Fibroblast of upper back skin (primary cell): ENCODE measurements around the gene LAD1.
A peak's percentile ranks its signal among the peaks of the same experiment; 100 is the strongest.

Experiments used
- DNase-seq: peaks from one replicate; pipeline ENCODE4 v3.0.0-alpha.2; 2013

Gene LAD1

GRCh38 chr1:201389051-201389450 is 10.1 kb downstream of the LAD1 start:
- no peak for DNase-seq

DNA sequence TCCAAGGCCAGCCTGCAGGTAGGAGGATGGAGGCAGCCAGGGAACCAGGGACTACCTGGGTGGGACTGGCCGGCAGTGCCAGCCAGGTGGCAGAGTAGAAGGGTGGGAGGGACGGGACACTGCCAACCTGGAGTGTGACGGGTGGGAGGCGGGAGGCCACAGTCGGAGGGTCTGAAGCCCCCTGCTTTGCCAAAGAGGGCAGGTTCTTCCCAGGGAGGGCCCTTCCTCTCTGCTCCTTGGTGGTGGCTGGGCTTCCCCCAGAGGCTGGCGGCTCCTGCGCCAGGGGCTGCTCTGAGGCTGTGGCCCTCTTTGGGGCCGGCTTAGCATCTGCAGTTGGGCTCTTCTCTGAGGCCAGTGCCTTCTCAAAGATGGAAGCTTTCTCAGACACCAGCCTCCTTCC is 12.9 kb downstream of the LAD1 start:
- DNase-seq, result no peak

GRCh38 chr1:201385299-201385891 is 13.7 kb downstream of the LAD1 start:
- DNase-seq, result peak; percentile 27

DNA sequence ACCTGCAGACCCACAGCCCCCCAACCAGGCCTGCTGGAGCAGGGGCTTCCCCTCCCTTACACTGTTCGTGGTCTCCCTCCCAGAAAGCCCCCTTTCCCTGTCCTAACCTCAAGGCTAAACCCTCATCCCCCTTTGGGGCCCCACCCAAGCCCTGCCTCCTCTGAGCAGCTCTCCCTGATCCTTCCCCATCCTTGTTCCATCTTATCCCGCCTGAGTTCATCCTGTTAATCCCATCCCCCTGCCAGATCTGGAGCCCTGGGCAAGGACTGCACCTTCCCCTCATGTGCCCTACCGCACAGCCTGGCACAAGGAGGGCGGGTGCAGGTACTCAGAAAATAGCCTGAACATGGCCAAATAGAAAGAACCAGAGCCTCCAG is 14.7 kb downstream of the LAD1 start:
- no peak for DNase-seq

DNA sequence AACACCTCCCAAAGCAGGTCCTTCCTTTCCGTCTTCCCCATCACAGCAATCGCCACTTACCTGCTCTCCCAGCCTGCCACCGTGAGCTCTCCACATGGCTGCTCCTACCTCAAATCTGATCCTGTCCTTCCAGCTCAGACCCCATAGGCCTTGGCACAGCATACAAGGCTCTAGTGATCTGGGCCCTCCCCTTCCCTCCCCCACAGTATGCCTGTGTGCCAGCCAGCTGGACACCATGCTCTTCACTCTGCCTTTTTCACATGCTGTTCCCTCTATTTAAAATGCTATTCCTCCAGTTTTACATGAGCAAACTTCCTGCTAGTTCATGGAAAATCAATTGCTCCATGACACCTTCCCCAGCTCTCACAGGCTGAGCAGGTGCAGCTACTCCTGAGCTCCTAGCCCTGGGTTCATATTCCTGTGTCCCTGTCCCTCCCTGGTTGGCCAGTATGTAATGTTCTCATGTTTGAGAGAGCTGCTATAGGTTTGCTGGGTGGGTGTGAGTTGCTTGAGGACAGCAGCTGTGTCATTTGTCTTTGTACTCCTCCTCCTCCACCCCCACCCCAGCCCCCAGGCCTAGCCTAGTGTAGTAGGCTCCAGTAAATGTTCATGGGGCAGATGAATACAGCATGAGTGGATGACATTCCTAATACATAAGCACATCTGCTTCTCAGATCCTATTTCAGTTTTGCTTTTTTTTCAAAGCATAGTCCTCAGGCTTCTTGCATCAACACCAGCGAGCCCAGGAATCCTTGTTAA is 15.3 kb downstream of the LAD1 start:
- DNase-seq, result peak; percentile 93

DNA sequence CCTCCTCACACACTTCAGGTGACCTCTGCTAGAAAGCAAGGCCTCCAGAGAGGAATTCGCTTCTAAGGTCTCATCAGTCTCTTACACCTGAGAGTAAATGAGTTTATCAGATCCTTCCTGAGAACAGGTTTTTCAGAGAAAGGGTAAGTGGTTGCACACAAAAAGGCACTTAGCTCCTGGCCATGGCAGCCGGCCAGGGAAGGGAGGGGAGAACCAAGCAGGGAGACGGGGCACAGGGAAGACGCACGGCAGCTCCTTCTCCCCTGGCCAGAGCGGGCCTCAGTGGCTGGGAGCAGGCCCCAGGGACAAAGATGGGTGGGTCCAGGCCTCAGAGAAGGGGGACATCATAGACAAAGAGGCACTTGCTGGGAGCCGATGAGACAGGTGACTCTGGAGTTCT is 18.0 kb downstream of the LAD1 start:
- DNase-seq, result no peak

DNA sequence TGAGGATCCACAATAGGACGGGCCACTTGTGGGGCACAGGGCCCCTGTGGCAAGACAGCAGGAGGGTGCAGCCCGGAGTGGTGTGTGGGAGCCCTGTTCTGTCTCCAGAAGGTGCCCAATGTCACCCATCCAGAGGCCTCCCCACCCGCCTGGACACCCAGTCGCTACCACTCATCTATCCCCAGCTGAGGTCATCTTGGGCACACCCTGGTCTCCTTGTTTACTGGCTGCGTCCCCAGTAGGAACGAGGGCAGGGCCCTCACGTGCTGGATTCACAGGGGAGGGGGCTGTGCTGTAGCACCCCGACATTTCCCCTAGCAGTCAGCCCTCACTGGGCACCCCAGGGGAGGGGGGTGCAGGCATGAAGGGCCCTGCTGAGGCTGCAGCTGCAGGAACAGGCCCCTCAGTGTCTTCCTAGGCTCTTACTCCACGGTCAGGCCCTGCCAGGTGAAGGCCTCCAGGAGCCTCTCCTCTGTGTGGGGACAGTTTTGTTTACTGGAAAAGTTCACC is 19.3 kb downstream of the LAD1 start:
- DNase-seq, result no peak

DNA sequence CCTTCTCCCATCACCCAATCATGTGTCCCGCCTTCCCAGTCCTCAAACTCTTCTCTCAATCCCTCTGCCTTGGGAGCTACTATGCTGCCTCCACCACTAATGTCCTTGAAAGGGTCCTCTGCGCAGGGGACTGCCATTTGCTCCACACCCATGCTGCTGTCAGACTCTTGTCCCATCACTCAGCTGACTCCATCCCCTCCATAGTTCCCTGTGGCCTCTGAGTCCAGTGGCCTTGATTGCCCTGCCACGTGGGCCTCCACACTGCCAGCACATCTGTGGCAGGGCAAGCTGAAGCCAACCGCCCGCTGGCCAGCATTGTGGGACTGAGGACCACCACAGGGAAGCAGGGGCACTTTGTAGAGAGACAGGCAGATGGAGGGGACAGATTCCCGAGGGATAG is 20.3 kb downstream of the LAD1 start:
- DNase-seq, result no peak

- DNase-seq, result no peak
Measured at GRCh38 chr1:201377611-201378092, 21.5 kb downstream of the LAD1 start, which contains the start of gene TNNT2. TSS of gene TNNT2 (minus strand) at chr1:201377680. CDS start at chr1:201373254, 4,426 bp downstream.

- peak; percentile 52 for DNase-seq
Measured at GRCh38 chr1:201376464-201377374, 22.4 kb downstream of the LAD1 start.

DNA sequence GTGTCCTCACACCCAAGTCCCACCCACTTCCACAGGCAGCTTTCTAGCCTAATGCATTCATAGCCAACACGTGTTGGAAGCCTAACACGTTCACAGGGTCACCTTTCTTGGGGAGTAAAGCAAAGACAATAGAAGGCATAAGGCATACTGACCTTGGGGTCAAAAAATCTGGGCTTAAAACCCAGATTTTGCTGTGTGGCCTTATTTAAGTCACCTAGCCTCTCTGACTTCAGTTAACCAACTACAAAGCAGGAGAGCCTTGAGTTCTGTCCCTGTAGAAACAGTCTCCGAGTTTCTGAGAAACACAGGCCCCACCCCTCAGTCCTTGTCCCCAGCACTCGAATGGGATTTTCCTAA is 23.0 kb downstream of the LAD1 start:
- DNase-seq, result no peak

DNA sequence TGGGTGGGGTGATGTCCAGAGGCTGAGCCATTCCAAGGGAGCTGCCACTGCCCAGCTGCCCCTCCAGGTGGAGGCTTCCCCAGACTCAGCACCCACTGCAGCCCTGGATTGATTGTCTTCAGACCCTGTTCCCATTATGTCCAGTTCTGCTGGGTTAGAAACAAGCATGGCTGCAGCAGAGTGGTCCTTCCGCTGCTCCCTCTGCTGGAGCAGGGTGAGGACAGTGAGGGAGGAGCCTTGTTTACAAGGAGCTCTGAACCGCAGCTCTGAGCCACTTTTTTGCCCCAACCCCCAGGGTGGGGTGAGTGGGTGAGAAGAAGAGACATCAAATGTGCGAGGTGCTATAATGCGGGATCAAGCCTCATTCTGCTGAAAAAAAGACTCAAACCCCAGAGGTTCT is 24.0 kb downstream of the LAD1 start:
- no peak for DNase-seq

- no peak for DNase-seq
Measured at GRCh38 chr1:201374364-201374763, 24.8 kb downstream of the LAD1 start.

DNA sequence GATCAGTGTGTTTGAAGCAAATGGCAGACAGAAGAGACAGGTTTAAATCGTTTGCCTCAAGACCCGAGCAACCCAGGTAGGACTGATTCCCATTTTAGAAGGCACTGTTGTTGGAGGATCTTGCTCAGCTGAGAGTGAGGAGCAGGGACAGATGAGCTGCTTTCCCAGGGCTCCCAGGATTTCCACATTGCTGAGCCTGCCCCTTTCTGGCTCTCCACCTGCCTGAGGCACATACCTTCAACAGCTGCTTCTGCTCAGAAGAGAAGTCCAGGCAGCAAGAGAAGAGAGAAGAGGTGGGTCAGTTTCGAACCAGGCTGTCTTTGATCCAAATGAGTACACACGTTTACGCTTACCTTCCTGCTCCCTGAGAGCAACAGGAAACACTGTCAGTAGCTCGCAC is 27.3 kb downstream of the LAD1 start:
- DNase-seq, result no peak

GRCh38 chr1:201371276-201371675 is 27.8 kb downstream of the LAD1 start:
- DNase-seq, result no peak

- no peak for DNase-seq
Measured at GRCh38 chr1:201370500-201370899, 28.6 kb downstream of the LAD1 start.

- DNase-seq, result no peak
Measured at GRCh38 chr1:201369209-201369608, 29.9 kb downstream of the LAD1 start.

DNA sequence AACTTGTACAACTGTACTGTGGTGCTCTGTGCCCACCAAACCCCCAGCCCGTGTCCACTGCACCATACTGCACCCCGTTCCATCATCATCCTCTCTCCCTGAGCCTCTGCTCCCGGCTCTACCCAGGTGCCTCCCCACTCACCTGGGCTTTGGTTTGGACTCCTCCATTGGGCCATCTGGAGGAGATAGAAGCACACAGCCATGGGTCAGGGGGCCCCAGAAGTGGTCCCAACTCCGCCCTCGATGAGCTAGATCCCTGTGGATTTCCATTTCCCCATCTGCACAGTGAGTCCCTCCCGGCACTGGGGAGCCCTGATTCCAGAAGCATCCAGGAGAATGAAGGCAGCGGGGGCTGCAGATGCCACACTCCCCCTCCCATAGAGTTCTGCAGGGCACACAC is 32.4 kb downstream of the LAD1 start:
- DNase-seq, result no peak

- DNase-seq, result no peak
Measured at GRCh38 chr1:201365251-201365650, 33.9 kb downstream of the LAD1 start.

DNA sequence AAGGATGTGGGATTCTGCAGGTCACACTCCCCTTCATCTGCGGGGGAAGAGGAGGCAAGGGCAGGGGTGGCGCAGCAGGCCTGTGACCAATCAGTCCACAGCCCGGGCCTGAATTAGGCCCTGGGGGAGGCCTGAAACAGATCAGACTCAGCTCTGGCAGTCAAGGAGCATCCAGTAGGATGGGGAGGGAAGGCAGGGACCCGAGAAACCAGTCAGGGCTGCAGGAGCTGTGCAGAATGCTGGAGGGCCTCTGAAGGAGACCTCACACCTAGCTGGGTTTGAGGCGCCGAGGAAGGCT is 34.4 kb downstream of the LAD1 start:
- no peak for DNase-seq

GRCh38 chr1:201363467-201363866 is 35.7 kb downstream of the LAD1 start:
- DNase-seq, result no peak

DNA sequence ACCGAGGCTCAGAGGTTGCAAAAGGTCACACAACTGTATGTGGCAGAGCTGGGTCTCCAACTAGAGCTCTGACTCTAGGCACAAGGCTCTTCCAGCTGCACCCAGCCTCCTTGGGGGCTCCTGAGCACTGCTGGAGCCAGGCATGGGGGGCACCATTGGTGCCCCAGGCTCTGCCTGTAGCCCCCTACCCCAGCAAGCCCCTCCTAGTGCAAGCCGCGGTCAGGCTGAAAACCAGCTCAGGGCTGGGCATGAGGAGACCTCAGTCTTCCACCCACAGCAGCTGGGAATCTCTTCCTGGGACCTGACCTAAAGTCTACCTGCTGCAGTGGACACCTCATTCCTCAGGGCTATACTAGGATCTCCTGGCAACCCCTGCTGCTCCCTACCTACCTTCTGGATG is 36.2 kb downstream of the LAD1 start:
- no peak for DNase-seq

DNA sequence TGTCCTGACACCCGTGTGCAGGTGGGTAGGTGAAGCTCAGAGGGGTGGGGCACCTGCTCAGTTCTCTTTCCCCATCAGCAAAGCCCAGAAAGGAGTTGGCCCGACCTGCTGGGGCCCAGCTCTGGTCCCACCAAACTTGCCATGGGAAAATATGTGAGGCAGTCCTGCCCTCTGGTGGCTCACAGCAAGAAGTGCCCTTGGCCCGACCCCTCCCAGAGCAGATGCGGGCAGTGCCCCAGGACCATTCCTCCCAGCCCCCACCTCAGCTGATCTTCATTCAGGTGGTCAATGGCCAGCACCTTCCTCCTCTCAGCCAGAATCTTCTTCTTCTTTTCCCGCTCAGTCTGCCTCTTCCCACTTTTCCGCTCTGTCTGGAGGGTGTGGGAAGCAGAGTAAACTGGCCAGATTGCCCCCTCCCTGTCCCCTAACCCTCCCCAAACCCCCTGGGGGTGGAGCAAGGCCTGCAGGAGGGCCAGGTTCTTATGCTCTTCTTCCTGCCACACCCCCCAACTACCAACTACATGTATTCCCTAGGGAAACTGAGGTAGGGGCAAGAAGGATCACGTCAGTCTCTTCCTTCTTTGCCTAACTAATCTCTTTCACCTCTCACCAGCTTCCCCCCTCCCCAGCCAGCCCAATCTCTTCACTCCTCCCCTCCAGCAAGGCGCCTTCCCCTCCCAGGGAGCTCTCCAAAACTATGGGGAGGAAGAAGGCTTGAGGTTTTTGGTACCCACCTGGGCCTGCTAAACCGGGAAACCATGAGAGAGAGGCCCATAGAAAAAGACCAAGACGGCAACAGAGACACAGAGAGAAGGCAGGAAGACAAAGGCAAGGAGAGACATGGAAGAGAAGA is 37.2 kb downstream of the LAD1 start:
- DNase-seq, result peak; percentile 44
